Smooth muscle cell (in vitro differentiated cells): ENCODE results near the gene TNFAIP8. TPM values are rescaled to one million over a fixed set of nuclear protein-coding genes. Genes with fewer than 3 reads are reported as not detected.

Experiments used
- DNase-seq: peaks from one replicate; lab custom pipeline; 2025; ENCODE audit not compliant: unreplicated experiment; lab: John Stamatoyannopoulos, UW
- H2AFZ ChIP-seq: fragments of 200-600 bp; sonication (generic); 2 replicates; pipeline ENCODE4 v1.6.0; 2016; ENCODE audit warnings: antibody characterized with exemption, low read depth, mild to moderate bottlenecking
- H3F3A ChIP-seq: fragments of 200-600 bp; sonication (generic); 2 replicates; pipeline ENCODE4 v1.6.0; 2017; ENCODE audit warnings: antibody characterized with exemption, low read depth
- H3K27ac ChIP-seq: fragments of 200-600 bp; sonication (generic); 2 replicates; pipeline ENCODE4 v1.5.1; 2016; ENCODE audit warnings: low read depth, mild to moderate bottlenecking
- H3K27me3 ChIP-seq: fragments of 200-600 bp; sonication (generic); 2 replicates; pipeline ENCODE4 v1.6.1; 2016; ENCODE audit warnings: low read depth, mild to moderate bottlenecking
- H3K36me3 ChIP-seq: fragments of 200-600 bp; sonication (generic); 2 replicates; pipeline ENCODE4 v1.5.1; 2016; ENCODE audit warnings: low read depth
- H3K4me1 ChIP-seq: fragments of 200-600 bp; sonication (generic); 2 replicates; pipeline ENCODE4 v1.5.1; 2016; ENCODE audit warnings: low read depth
- H3K4me2 ChIP-seq: fragments of 200-600 bp; sonication (generic); 2 replicates; pipeline ENCODE4 v1.6.0; 2016; ENCODE audit warnings: mild to moderate bottlenecking
- H3K4me3 ChIP-seq: fragments of 200-600 bp; sonication (generic); 2 replicates; pipeline ENCODE4 v1.5.1; 2016; ENCODE audit warnings: mild to moderate bottlenecking
- H3K79me2 ChIP-seq: fragments of 200-600 bp; sonication (generic); 2 replicates; pipeline ENCODE4 v1.6.0; 2016; ENCODE audit warnings: low read depth, mild to moderate bottlenecking
- H3K9ac ChIP-seq: fragments of 200-600 bp; sonication (generic); 2 replicates; pipeline ENCODE4 v1.6.0; 2016; ENCODE audit warnings: low read depth
- H3K9me3 ChIP-seq: fragments of 200-600 bp; sonication (generic); replicated peaks from 2 replicates; pipeline ENCODE4 v1.5.1; 2016; ENCODE audit warnings: low read depth
- H4K20me1 ChIP-seq: fragments of 200-600 bp; sonication (generic); 2 replicates; pipeline ENCODE4 v1.6.0; 2016; ENCODE audit warnings: low read depth
- CTCF ChIP-seq: fragments of 200-600 bp; sonication (generic); IDR thresholded peaks from 2 replicates; pipeline ENCODE4 v1.5.1; 2017; ENCODE audit warnings: borderline replicate concordance, mild to moderate bottlenecking, antibody characterized with exemption; ENCODE audit not compliant: insufficient read depth, poor library complexity, severe bottlenecking
- WGBS: methylation state at CpG from one replicate; pipeline ENCODE4 v1.1.7; 2016; ENCODE audit warnings: low lambda C conversion rate; 5-methylcytosine and 5-hydroxymethylcytosine counted together
- polyA plus RNA-seq: library from polyadenylated mRNA; unstranded; fragments of >200 nt; fragmentation: Nextera tagmentation; extraction: Ambion mirVana; gene quantifications from 2 replicates; pipeline ENCODE4 v1.2.1, GENCODE V29; 2016
- total RNA-seq: library from RNA; depleted of rRNA; stranded (reverse); fragments of >200 nt; gene quantifications from 2 replicates; pipeline ENCODE4 v1.2.3, GENCODE V29; 2014

The TNFAIP8 gene
- total and polyA plus RNA-seq, 2 experiments from 2014 or later: 15.7 to 81.2 TPM

- Histone ChIP-seq H3K27ac (no peak overlapping the region), H3K36me3 (no peaks in the 10 kb centered on the region), H3K9ac (no peak overlapping the region), H3K4me3 (no peak overlapping the region), H3K4me1 (no peaks in the 10 kb centered on the region), H3K27me3 (no peaks in the 10 kb centered on the region), H3K9me3 (no peaks in the 10 kb centered on the region), H3K4me2 (no peak overlapping the region), H3F3A (no peaks in the 10 kb centered on the region), H3K79me2 (peaks cover 81% of the 10 kb centered on the region), H4K20me1 (peaks cover 64% of the 10 kb centered on the region), H2AFZ (no peak overlapping the region)
- TF ChIP-seq CTCF: no peak
- 89% methylated on average over 3 of the region's 3 CpGs for WGBS
- DNase-seq: no peak
These were observed 12.1 kb upstream of the TNFAIP8 start for GRCh38 chr5:119343766-119344165.

GRCh38 chr5:119344231-119344630 lies 11.6 kb upstream of the TNFAIP8 start:
- Histone ChIP-seq H3K4me2 (no peak overlapping the region), H3K9ac (no peak overlapping the region), H4K20me1 (peaks cover 68% of the 10 kb centered on the region), H3K27ac (no peak overlapping the region), H3K9me3 (no peaks in the 10 kb centered on the region), H3K79me2 (peaks cover 80% of the 10 kb centered on the region), H3K36me3 (no peaks in the 10 kb centered on the region), H3F3A (no peaks in the 10 kb centered on the region), H3K4me1 (no peaks in the 10 kb centered on the region), H2AFZ (no peak overlapping the region), H3K27me3 (no peaks in the 10 kb centered on the region), H3K4me3 (no peak overlapping the region)
- WGBS: 96% methylated on average over 2 of the region's 2 CpGs
- TF ChIP-seq CTCF: no peak
- no peak for DNase-seq

GRCh38 chr5:119345861-119346260 lies 10.0 kb upstream of the TNFAIP8 start:
- no peak overlapping the region for H3K4me3 ChIP-seq
- H3K4me2 ChIP-seq: no peak overlapping the region
- 79% methylated on average over 3 of the region's 3 CpGs for WGBS
- no peaks in the 10 kb centered on the region for H3K9me3 ChIP-seq
- no peak overlapping the region for H3K9ac ChIP-seq
- no peak overlapping the region for H3K27ac ChIP-seq
- no peak for DNase-seq
- no peaks in the 10 kb centered on the region for H3K36me3 ChIP-seq
- peaks cover 76% of the 10 kb centered on the region for H4K20me1 ChIP-seq
- peaks cover 79% of the 10 kb centered on the region for H3K79me2 ChIP-seq
- no peaks in the 10 kb centered on the region for H3K27me3 ChIP-seq
- H3K4me1 ChIP-seq: no peaks in the 10 kb centered on the region
- TF ChIP-seq CTCF: no peak
- H3F3A ChIP-seq: no peaks in the 10 kb centered on the region
- H2AFZ ChIP-seq: no peak overlapping the region

GRCh38 chr5:119346394-119346793 lies 9.4 kb upstream of the TNFAIP8 start:
- Histone ChIP-seq H2AFZ (no peak overlapping the region), H3K4me2 (no peak overlapping the region), H3K9me3 (no peaks in the 10 kb centered on the region), H3K9ac (no peak overlapping the region), H4K20me1 (peaks cover 76% of the 10 kb centered on the region), H3K36me3 (no peaks in the 10 kb centered on the region), H3K79me2 (peaks cover 80% of the 10 kb centered on the region), H3K27ac (no peak overlapping the region), H3K4me1 (no peaks in the 10 kb centered on the region), H3K4me3 (no peak overlapping the region), H3F3A (no peaks in the 10 kb centered on the region), H3K27me3 (no peaks in the 10 kb centered on the region)
- TF ChIP-seq CTCF: no peak
- 95% methylated on average over 2 of the region's 2 CpGs for WGBS
- DNase-seq: no peak
